Measurements from ENCODE around the gene ARRDC5. TPM values are rescaled to one million over a fixed set of nuclear protein-coding genes. Genes with fewer than 3 reads are reported as not detected.
"Not testable (repeated sequence)": the region's sequence is repeated elsewhere in the genome, so short reads cannot be mapped to it uniquely, and the experiment has no call there.

The ARRDC5 gene
- total RNA-seq, 1 donor from 2014 or later, result not detected

GRCh38 chr19:4939466-4939865 is 36.8 kb upstream of the ARRDC5 start:
- no peak for TF ChIP-seq EZH2 (IDR thresholded peaks at IDR 0.05; ENCODE audit: insufficient read depth, low read length)
- no peak for TF ChIP-seq CTCF (IDR thresholded peaks at IDR 0.05; ENCODE audit: insufficient read depth, low read depth, low read length)
- Mint-ChIP-seq H3K4me3 (ENCODE audit: unreplicated experiment) (no peak overlapping the region), H3K36me3 (ENCODE audit: low read depth, unreplicated experiment) (peaks cover 5% of the 10 kb centered on the region), H3K9me3 (ENCODE audit: unreplicated experiment) (no peaks in the 10 kb centered on the region), H3K4me1 (ENCODE audit: low read depth, unreplicated experiment) (no peaks in the 10 kb centered on the region), H3K27me3 (ENCODE audit: low read depth, unreplicated experiment) (no peaks in the 10 kb centered on the region), H3K27ac (ENCODE audit: unreplicated experiment) (no peak overlapping the region)
- Histone ChIP-seq H3K27ac (ENCODE audit: low read depth, low read length) (no peak overlapping the region), H3K4me2 (ENCODE audit: low read length) (no peak overlapping the region), H3K9me3 (ENCODE audit: insufficient read depth, low read depth, low read length) (no peaks in the 10 kb centered on the region), H2AFZ (ENCODE audit: low read depth, low read length) (no peak overlapping the region), H3K36me3 (ENCODE audit: insufficient read depth, low read length) (peaks cover 17% of the 10 kb centered on the region), H3K79me2 (ENCODE audit: insufficient read depth, low read length) (peaks cover 69% of the 10 kb centered on the region), H3K4me1 (ENCODE audit: insufficient read depth, low read length) (no peaks in the 10 kb centered on the region), H4K20me1 (ENCODE audit: insufficient read depth, low read length) (peaks cover 35% of the 10 kb centered on the region), H3K4me3 (ENCODE audit: insufficient read depth, low read depth, low read length) (no peak overlapping the region), H3K9ac (ENCODE audit: low read length) (no peak overlapping the region), H3K27me3 (ENCODE audit: insufficient read depth, low read length) (no peaks in the 10 kb centered on the region)
- no peak for DNase-seq (ENCODE audit: low read depth)
- no peak for FAIRE-seq

GRCh38 chr19:4938461-4938860 is 35.8 kb upstream of the ARRDC5 start:
- not testable (repeated sequence) for H3K27me3 Mint-ChIP-seq (ENCODE audit: low read depth, unreplicated experiment); H3K9me3 Mint-ChIP-seq (ENCODE audit: unreplicated experiment); H3K27ac Mint-ChIP-seq (ENCODE audit: unreplicated experiment); H3K36me3 Mint-ChIP-seq (ENCODE audit: low read depth, unreplicated experiment); H3K4me3 ChIP-seq (ENCODE audit: insufficient read depth, low read depth, low read length); H3K4me3 Mint-ChIP-seq (ENCODE audit: unreplicated experiment); H3K27me3 ChIP-seq (ENCODE audit: insufficient read depth, low read length); H3K4me2 ChIP-seq (ENCODE audit: low read length); H3K4me1 ChIP-seq (ENCODE audit: insufficient read depth, low read length); H2AFZ ChIP-seq (ENCODE audit: low read depth, low read length); H3K9ac ChIP-seq (ENCODE audit: low read length); DNase-seq (ENCODE audit: low read depth); FAIRE-seq; H3K9me3 ChIP-seq (ENCODE audit: insufficient read depth, low read depth, low read length); H3K27ac ChIP-seq (ENCODE audit: low read depth, low read length); H3K4me1 Mint-ChIP-seq (ENCODE audit: low read depth, unreplicated experiment)
- peaks cover 36% of the 10 kb centered on the region for H4K20me1 ChIP-seq (ENCODE audit: insufficient read depth, low read length)
- peaks cover 72% of the 10 kb centered on the region for H3K79me2 ChIP-seq (ENCODE audit: insufficient read depth, low read length)
- H3K36me3 ChIP-seq (ENCODE audit: insufficient read depth, low read length), result peaks cover 21% of the 10 kb centered on the region

GRCh38 chr19:4937060-4937459 is 34.4 kb upstream of the ARRDC5 start:
- H3K79me2 ChIP-seq (ENCODE audit: insufficient read depth, low read length), result peaks cover 80% of the 10 kb centered on the region
- H3K4me1 ChIP-seq (ENCODE audit: insufficient read depth, low read length), result no peaks in the 10 kb centered on the region
- no peak overlapping the region for H3K9ac ChIP-seq (ENCODE audit: low read length)
- DNase-seq (ENCODE audit: low read depth) (no peak), FAIRE-seq (no peak)
- Mint-ChIP-seq H3K4me1 (ENCODE audit: low read depth, unreplicated experiment) (no peaks in the 10 kb centered on the region), H3K36me3 (ENCODE audit: low read depth, unreplicated experiment) (peaks cover 14% of the 10 kb centered on the region), H3K27me3 (ENCODE audit: low read depth, unreplicated experiment) (no peaks in the 10 kb centered on the region), H3K4me3 (ENCODE audit: unreplicated experiment) (no peak overlapping the region), H3K9me3 (ENCODE audit: unreplicated experiment) (no peaks in the 10 kb centered on the region), H3K27ac (ENCODE audit: unreplicated experiment) (no peak overlapping the region)
- H3K4me3 ChIP-seq (ENCODE audit: insufficient read depth, low read depth, low read length), result no peak overlapping the region
- peaks cover 28% of the 10 kb centered on the region for H4K20me1 ChIP-seq (ENCODE audit: insufficient read depth, low read length)
- H3K4me2 ChIP-seq (ENCODE audit: low read length), result no peak overlapping the region
- TF ChIP-seq EZH2 (IDR thresholded peaks at IDR 0.05; ENCODE audit: insufficient read depth, low read length), result no peak
- TF ChIP-seq CTCF (IDR thresholded peaks at IDR 0.05; ENCODE audit: insufficient read depth, low read depth, low read length), result no peak
- H3K9me3 ChIP-seq (ENCODE audit: insufficient read depth, low read depth, low read length), result no peaks in the 10 kb centered on the region
- H2AFZ ChIP-seq (ENCODE audit: low read depth, low read length), result no peak overlapping the region
- H3K27me3 ChIP-seq (ENCODE audit: insufficient read depth, low read length), result no peaks in the 10 kb centered on the region
- peaks cover 23% of the 10 kb centered on the region for H3K36me3 ChIP-seq (ENCODE audit: insufficient read depth, low read length)
- H3K27ac ChIP-seq (ENCODE audit: low read depth, low read length), result no peak overlapping the region

All from astrocyte (in vitro differentiated cells and primary cell).